Measurements from ENCODE around the gene ZFYVE1.
"Not testable (repeated sequence)": the region's sequence is repeated elsewhere in the genome, so short reads cannot be mapped to it uniquely, and the experiment has no call there.

Gene ZFYVE1

GRCh38 chr14:73022051-73022450, 4.9 kb downstream of the ZFYVE1 start:
- H3F3A ChIP-seq (ENCODE audit: insufficient read depth, low read length): no peaks in the 10 kb centered on the region
- H3K9ac ChIP-seq (ENCODE audit: low read length): no peak overlapping the region
- no peak overlapping the region for H3K4me3 ChIP-seq (ENCODE audit: low read length)
- no peaks in the 10 kb centered on the region for H4K20me1 ChIP-seq (ENCODE audit: insufficient read depth, low read length)
- no peaks in the 10 kb centered on the region for H3K36me3 ChIP-seq (replicated peaks; ENCODE audit: insufficient read depth, low read length)
- H3K27ac ChIP-seq (ENCODE audit: low read length): no peak overlapping the region
- DNase-seq: no peak
- H3K4me2 ChIP-seq (ENCODE audit: low read depth, low read length): no peak overlapping the region
- H2AFZ ChIP-seq (ENCODE audit: low read length): no peak overlapping the region
- H3K4me1 ChIP-seq (ENCODE audit: low read length): no peaks in the 10 kb centered on the region
- peaks cover 10% of the 10 kb centered on the region for H3K79me2 ChIP-seq (ENCODE audit: low read length)
- TF ChIP-seq CTCF (IDR thresholded peaks at IDR 0.05; ENCODE audit: low read length): no peak
- TF ChIP-seq EZH2phosphoT487 (IDR thresholded peaks at IDR 0.05; ENCODE audit: low read length): no peak
- TF ChIP-seq EZH2 (optimal IDR thresholded peaks at IDR 0.05; ENCODE audit: low read depth, low read length): no peak
- H3K9me3 ChIP-seq (replicated peaks; ENCODE audit: insufficient read depth, low read length): no peaks in the 10 kb centered on the region
- no peaks in the 10 kb centered on the region for H3K9me2 ChIP-seq (replicated peaks; ENCODE audit: insufficient read depth, low read length)
- no peaks in the 10 kb centered on the region for H3K27me3 ChIP-seq (replicated peaks; ENCODE audit: insufficient read depth, low read length)

- H3F3A ChIP-seq (ENCODE audit: insufficient read depth, low read length): peaks cover 13% of the 10 kb centered on the region
- not testable (repeated sequence) for H3K27me3 ChIP-seq (replicated peaks; ENCODE audit: insufficient read depth, low read length); H3K9me3 ChIP-seq (replicated peaks; ENCODE audit: insufficient read depth, low read length); H2AFZ ChIP-seq (ENCODE audit: low read length); DNase-seq; H3K4me1 ChIP-seq (ENCODE audit: low read length); H3K9me2 ChIP-seq (replicated peaks; ENCODE audit: insufficient read depth, low read length); H3K36me3 ChIP-seq (replicated peaks; ENCODE audit: insufficient read depth, low read length); H3K4me2 ChIP-seq (ENCODE audit: low read depth, low read length); H3K79me2 ChIP-seq (ENCODE audit: low read length); H3K9ac ChIP-seq (ENCODE audit: low read length); H3K4me3 ChIP-seq (ENCODE audit: low read length); H3K27ac ChIP-seq (ENCODE audit: low read length); H4K20me1 ChIP-seq (ENCODE audit: insufficient read depth, low read length)
Measured at GRCh38 chr14:73016011-73016410, 10.9 kb downstream of the ZFYVE1 start.

GRCh38 chr14:73015552-73015951, 11.4 kb downstream of the ZFYVE1 start:
- H3K79me2 ChIP-seq (ENCODE audit: low read length): not testable (repeated sequence)

GRCh38 chr14:73014105-73014504, 12.8 kb downstream of the ZFYVE1 start:
- H3K4me2 ChIP-seq (ENCODE audit: low read depth, low read length): peak overlapping the region; percentile 49
- no peak overlapping the region for H2AFZ ChIP-seq (ENCODE audit: low read length)
- no peaks in the 10 kb centered on the region for H4K20me1 ChIP-seq (ENCODE audit: insufficient read depth, low read length)
- TF ChIP-seq EZH2phosphoT487 (IDR thresholded peaks at IDR 0.05; ENCODE audit: low read length): no peak
- TF ChIP-seq EZH2 (optimal IDR thresholded peaks at IDR 0.05; ENCODE audit: low read depth, low read length): no peak
- no peak for TF ChIP-seq CTCF (IDR thresholded peaks at IDR 0.05; ENCODE audit: low read length)
- H3K36me3 ChIP-seq (replicated peaks; ENCODE audit: insufficient read depth, low read length): no peaks in the 10 kb centered on the region
- H3K27me3 ChIP-seq (replicated peaks; ENCODE audit: insufficient read depth, low read length): no peaks in the 10 kb centered on the region
- peak overlapping the region; percentile 76; the same call in 1 of the 2 replicates for H3K27ac ChIP-seq (ENCODE audit: low read length)
- H3K4me1 ChIP-seq (ENCODE audit: low read length): peaks cover 4% of the 10 kb centered on the region; the same call in 1 of the 2 replicates
- H3K9ac ChIP-seq (ENCODE audit: low read length): no peak overlapping the region
- H3K9me2 ChIP-seq (replicated peaks; ENCODE audit: insufficient read depth, low read length): no peaks in the 10 kb centered on the region
- H3K4me3 ChIP-seq (ENCODE audit: low read length): no peak overlapping the region
- H3K9me3 ChIP-seq (replicated peaks; ENCODE audit: insufficient read depth, low read length): no peaks in the 10 kb centered on the region
- H3K79me2 ChIP-seq (ENCODE audit: low read length): peaks cover 3% of the 10 kb centered on the region; the same call in 1 of the 2 replicates
- peak; percentile 56 for DNase-seq
- H3F3A ChIP-seq (ENCODE audit: insufficient read depth, low read length): peaks cover 13% of the 10 kb centered on the region

More at GRCh38 chr14:73015552-73015951, 11.4 kb downstream of the ZFYVE1 start:
- not testable (repeated sequence) for DNase-seq; H3K9me2 ChIP-seq (replicated peaks; ENCODE audit: insufficient read depth, low read length); H3K4me1 ChIP-seq (ENCODE audit: low read length); H4K20me1 ChIP-seq (ENCODE audit: insufficient read depth, low read length); H2AFZ ChIP-seq (ENCODE audit: low read length); H3K4me3 ChIP-seq (ENCODE audit: low read length); H3K9ac ChIP-seq (ENCODE audit: low read length); H3K9me3 ChIP-seq (replicated peaks; ENCODE audit: insufficient read depth, low read length); H3K4me2 ChIP-seq (ENCODE audit: low read depth, low read length); H3K27me3 ChIP-seq (replicated peaks; ENCODE audit: insufficient read depth, low read length); H3K27ac ChIP-seq (ENCODE audit: low read length); H3K36me3 ChIP-seq (replicated peaks; ENCODE audit: insufficient read depth, low read length)
- H3F3A ChIP-seq (ENCODE audit: insufficient read depth, low read length): peaks cover 13% of the 10 kb centered on the region

- not testable (repeated sequence) for DNase-seq; H3K9me2 ChIP-seq (replicated peaks; ENCODE audit: insufficient read depth, low read length); H3K4me3 ChIP-seq (ENCODE audit: low read length); H3K27me3 ChIP-seq (replicated peaks; ENCODE audit: insufficient read depth, low read length); H3K27ac ChIP-seq (ENCODE audit: low read length); H2AFZ ChIP-seq (ENCODE audit: low read length); H3K9ac ChIP-seq (ENCODE audit: low read length); H4K20me1 ChIP-seq (ENCODE audit: insufficient read depth, low read length); H3K79me2 ChIP-seq (ENCODE audit: low read length); H3K4me1 ChIP-seq (ENCODE audit: low read length); H3K4me2 ChIP-seq (ENCODE audit: low read depth, low read length); H3K36me3 ChIP-seq (replicated peaks; ENCODE audit: insufficient read depth, low read length); H3K9me3 ChIP-seq (replicated peaks; ENCODE audit: insufficient read depth, low read length)
- peaks cover 13% of the 10 kb centered on the region for H3F3A ChIP-seq (ENCODE audit: insufficient read depth, low read length)
Measured at GRCh38 chr14:73011189-73011588, 15.7 kb downstream of the ZFYVE1 start.
